GM12865 (cell line): ENCODE data around the gene ATAD5.

Source experiments
- DNase-seq: peaks from one replicate; pipeline ENCODE4 v3.0.0; 2010; ENCODE audit warnings: low read depth
- H3K4me3 ChIP-seq: 2 replicates; pipeline ENCODE4 v1.5.1; 2011; ENCODE audit warnings: mild to moderate bottlenecking, low read depth, low read length, control low read depth
- TF ChIP-seq, protein P1 (sequence below): IDR thresholded peaks from 2 replicates; pipeline ENCODE4 v1.5.1; 2011; ENCODE audit warnings: low read length, control low read depth, low read depth, inconsistent platforms; ENCODE audit not compliant: insufficient read depth; ENCODE audit errors: missing control alignments

ATAD5 gene, protein sequence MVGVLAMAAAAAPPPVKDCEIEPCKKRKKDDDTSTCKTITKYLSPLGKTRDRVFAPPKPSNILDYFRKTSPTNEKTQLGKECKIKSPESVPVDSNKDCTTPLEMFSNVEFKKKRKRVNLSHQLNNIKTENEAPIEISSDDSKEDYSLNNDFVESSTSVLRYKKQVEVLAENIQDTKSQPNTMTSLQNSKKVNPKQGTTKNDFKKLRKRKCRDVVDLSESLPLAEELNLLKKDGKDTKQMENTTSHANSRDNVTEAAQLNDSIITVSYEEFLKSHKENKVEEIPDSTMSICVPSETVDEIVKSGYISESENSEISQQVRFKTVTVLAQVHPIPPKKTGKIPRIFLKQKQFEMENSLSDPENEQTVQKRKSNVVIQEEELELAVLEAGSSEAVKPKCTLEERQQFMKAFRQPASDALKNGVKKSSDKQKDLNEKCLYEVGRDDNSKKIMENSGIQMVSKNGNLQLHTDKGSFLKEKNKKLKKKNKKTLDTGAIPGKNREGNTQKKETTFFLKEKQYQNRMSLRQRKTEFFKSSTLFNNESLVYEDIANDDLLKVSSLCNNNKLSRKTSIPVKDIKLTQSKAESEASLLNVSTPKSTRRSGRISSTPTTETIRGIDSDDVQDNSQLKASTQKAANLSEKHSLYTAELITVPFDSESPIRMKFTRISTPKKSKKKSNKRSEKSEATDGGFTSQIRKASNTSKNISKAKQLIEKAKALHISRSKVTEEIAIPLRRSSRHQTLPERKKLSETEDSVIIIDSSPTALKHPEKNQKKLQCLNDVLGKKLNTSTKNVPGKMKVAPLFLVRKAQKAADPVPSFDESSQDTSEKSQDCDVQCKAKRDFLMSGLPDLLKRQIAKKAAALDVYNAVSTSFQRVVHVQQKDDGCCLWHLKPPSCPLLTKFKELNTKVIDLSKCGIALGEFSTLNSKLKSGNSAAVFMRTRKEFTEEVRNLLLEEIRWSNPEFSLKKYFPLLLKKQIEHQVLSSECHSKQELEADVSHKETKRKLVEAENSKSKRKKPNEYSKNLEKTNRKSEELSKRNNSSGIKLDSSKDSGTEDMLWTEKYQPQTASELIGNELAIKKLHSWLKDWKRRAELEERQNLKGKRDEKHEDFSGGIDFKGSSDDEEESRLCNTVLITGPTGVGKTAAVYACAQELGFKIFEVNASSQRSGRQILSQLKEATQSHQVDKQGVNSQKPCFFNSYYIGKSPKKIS (N-terminal part only)

DNA sequence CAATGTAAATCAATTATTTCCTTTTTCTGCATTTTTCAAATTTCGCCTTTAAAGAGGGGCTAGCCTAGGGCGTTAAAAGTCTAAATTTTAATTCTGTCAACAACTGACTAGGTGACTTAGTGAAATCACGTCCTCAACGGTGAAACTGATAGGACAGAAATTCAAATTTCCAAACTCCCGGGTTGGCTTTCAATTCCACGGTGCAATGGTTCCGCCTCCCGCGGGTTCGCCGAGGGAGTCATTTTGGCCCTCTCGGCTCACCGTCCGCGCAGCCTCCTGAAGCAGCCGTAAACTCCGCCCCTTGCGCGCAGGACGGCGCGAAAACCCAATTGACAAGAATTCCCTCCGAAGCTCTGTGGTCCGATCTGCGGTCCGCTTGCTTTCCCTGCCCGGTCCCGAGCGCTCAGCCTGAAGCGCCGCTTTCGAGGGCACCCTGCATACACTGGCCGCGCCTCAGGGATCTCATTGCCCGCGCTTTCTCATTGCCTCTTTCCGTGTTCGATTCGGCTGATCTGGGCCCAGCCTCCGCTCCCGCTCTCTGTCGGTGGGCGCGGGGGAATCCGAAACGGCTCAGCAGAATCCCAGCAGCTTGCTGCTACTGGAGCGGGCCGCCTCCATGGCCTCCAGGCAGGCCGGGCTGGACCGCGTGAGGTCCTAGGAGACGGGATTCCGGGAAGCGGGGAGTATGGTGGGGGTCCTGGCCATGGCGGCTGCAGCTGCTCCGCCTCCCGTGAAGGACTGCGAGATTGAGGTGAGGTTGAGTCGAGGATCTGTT lies at the start of gene ATAD5:
Gene ATAD5 (plus strand): TSS at position 304 of the 775 bp plus-strand sequence. CDS start 382 bp downstream, at position 686.
- peak within 1 kb of the TSS; percentile 93 for H3K4me3 ChIP-seq
- TF ChIP-seq, protein P1, sequence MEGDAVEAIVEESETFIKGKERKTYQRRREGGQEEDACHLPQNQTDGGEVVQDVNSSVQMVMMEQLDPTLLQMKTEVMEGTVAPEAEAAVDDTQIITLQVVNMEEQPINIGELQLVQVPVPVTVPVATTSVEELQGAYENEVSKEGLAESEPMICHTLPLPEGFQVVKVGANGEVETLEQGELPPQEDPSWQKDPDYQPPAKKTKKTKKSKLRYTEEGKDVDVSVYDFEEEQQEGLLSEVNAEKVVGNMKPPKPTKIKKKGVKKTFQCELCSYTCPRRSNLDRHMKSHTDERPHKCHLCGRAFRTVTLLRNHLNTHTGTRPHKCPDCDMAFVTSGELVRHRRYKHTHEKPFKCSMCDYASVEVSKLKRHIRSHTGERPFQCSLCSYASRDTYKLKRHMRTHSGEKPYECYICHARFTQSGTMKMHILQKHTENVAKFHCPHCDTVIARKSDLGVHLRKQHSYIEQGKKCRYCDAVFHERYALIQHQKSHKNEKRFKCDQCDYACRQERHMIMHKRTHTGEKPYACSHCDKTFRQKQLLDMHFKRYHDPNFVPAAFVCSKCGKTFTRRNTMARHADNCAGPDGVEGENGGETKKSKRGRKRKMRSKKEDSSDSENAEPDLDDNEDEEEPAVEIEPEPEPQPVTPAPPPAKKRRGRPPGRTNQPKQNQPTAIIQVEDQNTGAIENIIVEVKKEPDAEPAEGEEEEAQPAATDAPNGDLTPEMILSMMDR, result no peak
- DNase-seq, result peak; percentile 94

GRCh38 chr17:30782206-30782605 lies 49.6 kb upstream of the ATAD5 start:
- TF ChIP-seq, protein P1, result no peak
- no peak for DNase-seq
- no peak overlapping the region for H3K4me3 ChIP-seq

DNA sequence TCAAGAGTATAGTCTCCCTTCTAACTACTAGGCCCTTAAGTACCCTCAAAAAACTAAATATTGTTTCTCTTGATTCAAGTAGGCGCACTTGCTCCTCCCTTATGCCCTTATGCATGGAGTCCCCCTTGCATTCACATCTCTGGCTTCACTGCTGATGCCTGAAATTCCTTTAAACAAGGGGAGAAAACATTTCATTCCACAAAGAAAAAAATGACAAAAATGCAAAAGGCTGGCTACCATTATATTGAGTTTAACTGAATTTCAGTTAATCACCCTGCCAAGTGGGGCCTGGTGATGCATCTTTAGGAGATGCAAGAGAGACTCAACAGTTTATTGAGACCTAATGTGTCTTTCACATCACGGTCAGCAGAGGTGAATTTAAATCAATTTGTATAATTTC lies 42.8 kb upstream of the ATAD5 start:
- TF ChIP-seq, protein P1, result no peak
- H3K4me3 ChIP-seq, result no peak overlapping the region
- no peak for DNase-seq

- DNase-seq, result no peak
- no peak overlapping the region for H3K4me3 ChIP-seq
- TF ChIP-seq, protein P1, result no peak
Observed at GRCh38 chr17:30790279-30790678, 41.5 kb upstream of the ATAD5 start.

GRCh38 chr17:30793282-30793977 lies 38.3 kb upstream of the ATAD5 start:
- TF ChIP-seq, protein P1, result no peak
- DNase-seq, result no peak
- H3K4me3 ChIP-seq, result no peak overlapping the region
